ENCODE measurements around the gene IQGAP2. TPM values are rescaled to one million over a fixed set of nuclear protein-coding genes. Genes with fewer than 3 reads are reported as not detected.

IQGAP2 gene
- total RNA-seq, 1 donor from 2014 or later: 11.5 TPM

DNA sequence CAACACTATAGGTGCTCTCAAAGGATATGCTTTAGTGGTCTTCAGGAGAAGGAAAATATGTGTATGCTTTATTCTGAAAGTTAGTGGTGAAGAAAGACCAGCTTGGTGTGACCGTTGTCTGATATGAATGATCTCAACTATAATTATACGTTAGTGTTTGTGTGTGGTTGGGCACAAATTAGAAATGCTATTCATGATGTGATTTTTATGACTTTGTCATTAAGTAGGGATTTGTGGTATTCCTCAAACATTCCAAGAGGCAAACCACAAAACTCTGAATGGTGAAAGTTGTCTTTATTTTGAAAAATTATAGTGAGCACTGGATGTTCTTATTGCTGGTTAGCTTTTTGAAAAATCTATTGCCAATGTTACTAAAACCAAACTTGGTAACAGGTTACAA lies 306.7 kb downstream of the IQGAP2 start:
- no peak overlapping the region for H3K9ac ChIP-seq (ENCODE audit: low read depth in 1 of 3, low read length in 3 of 3)
- H3K4me1 ChIP-seq (ENCODE audit: control insufficient read depth in 3 of 3, insufficient read depth in 3 of 3, low read length in 3 of 3): peaks cover 0 to under 1% (median 0%) of the 10 kb centered on the region in 3 donors
- H3K27ac ChIP-seq (ENCODE audit: low read depth, low read length): no peak overlapping the region
- no peaks in the 10 kb centered on the region for H3K36me3 ChIP-seq (ENCODE audit: control insufficient read depth in 3 of 3, insufficient read depth in 3 of 3, low read length in 3 of 3)
- no peak overlapping the region for H3K4me3 ChIP-seq (ENCODE audit: low read length in 3 of 3)
- H3K27me3 ChIP-seq (ENCODE audit: control insufficient read depth in 3 of 3, insufficient read depth in 3 of 3, low read length in 3 of 3): peaks cover 2 to 4% (median 3%) of the 10 kb centered on the region in 3 donors
- H3K9me3 ChIP-seq (ENCODE audit: control insufficient read depth in 3 of 3, low read length in 3 of 3): no peaks in the 10 kb centered on the region

- Histone ChIP-seq H3K9ac (ENCODE audit: low read depth in 1 of 3, low read length in 3 of 3) (no peak overlapping the region), H3K27ac (ENCODE audit: low read depth, low read length) (no peak overlapping the region), H3K27me3 (ENCODE audit: control insufficient read depth in 3 of 3, insufficient read depth in 3 of 3, low read length in 3 of 3) (peaks cover 4 to 7% (median 7%) of the 10 kb centered on the region in 3 donors), H3K4me1 (ENCODE audit: control insufficient read depth in 3 of 3, insufficient read depth in 3 of 3, low read length in 3 of 3) (peaks cover 0 to 5% (median 2%) of the 10 kb centered on the region in 3 donors), H3K4me3 (ENCODE audit: low read length in 3 of 3) (no peak overlapping the region), H3K9me3 (ENCODE audit: control insufficient read depth in 3 of 3, low read length in 3 of 3) (no peaks in the 10 kb centered on the region), H3K36me3 (ENCODE audit: control insufficient read depth in 3 of 3, insufficient read depth in 3 of 3, low read length in 3 of 3) (no peaks in the 10 kb centered on the region)
These were observed 307.9 kb downstream of the IQGAP2 start for GRCh38 chr5:76710991-76711390.

GRCh38 chr5:76714751-76715485 lies 311.8 kb downstream of the IQGAP2 start:
- H3K36me3 ChIP-seq (ENCODE audit: control insufficient read depth in 3 of 3, insufficient read depth in 3 of 3, low read length in 3 of 3): no peaks in the 10 kb centered on the region
- peak overlapping the region in 2 of 3 donors; percentile 65 to 69 for H3K4me3 ChIP-seq (ENCODE audit: low read length in 3 of 3)
- H3K9me3 ChIP-seq (ENCODE audit: control insufficient read depth in 3 of 3, low read length in 3 of 3): no peaks in the 10 kb centered on the region
- peaks cover 5 to 9% (median 6%) of the 10 kb centered on the region in 3 donors for H3K4me1 ChIP-seq (ENCODE audit: control insufficient read depth in 3 of 3, insufficient read depth in 3 of 3, low read length in 3 of 3)
- no peak overlapping the region for H3K27ac ChIP-seq (ENCODE audit: low read depth, low read length)
- H3K27me3 ChIP-seq (ENCODE audit: control insufficient read depth in 3 of 3, insufficient read depth in 3 of 3, low read length in 3 of 3): peaks cover 14 to 18% (median 16%) of the 10 kb centered on the region in 3 donors
- peak overlapping the region in 1 of 3 donors; percentile 51 for H3K9ac ChIP-seq (ENCODE audit: low read depth in 1 of 3, low read length in 3 of 3)

DNA sequence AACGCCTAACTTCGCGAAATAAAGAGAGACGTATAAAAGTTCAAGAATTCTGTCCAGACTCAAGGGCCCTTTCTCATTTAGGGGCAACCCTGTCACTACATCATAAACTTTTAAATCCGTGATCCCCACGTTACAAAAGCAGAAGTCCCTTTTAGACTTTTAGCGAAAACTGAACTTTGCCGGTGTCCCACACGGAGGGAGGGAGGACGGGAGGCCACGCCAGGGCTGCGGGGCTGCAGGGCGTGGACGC lies 312.3 kb downstream of the IQGAP2 start:
- H3K9ac ChIP-seq (ENCODE audit: low read depth in 1 of 3, low read length in 3 of 3): peak overlapping the region in 2 of 3 donors; percentile 51 to 60
- H3K36me3 ChIP-seq (ENCODE audit: control insufficient read depth in 3 of 3, insufficient read depth in 3 of 3, low read length in 3 of 3): no peaks in the 10 kb centered on the region
- no peaks in the 10 kb centered on the region for H3K9me3 ChIP-seq (ENCODE audit: control insufficient read depth in 3 of 3, low read length in 3 of 3)
- peak overlapping the region; percentile 65 to 76 (median 69) for H3K4me3 ChIP-seq (ENCODE audit: low read length in 3 of 3)
- H3K27me3 ChIP-seq (ENCODE audit: control insufficient read depth in 3 of 3, insufficient read depth in 3 of 3, low read length in 3 of 3): peaks cover 14 to 18% (median 16%) of the 10 kb centered on the region in 3 donors
- H3K27ac ChIP-seq (ENCODE audit: low read depth, low read length): no peak overlapping the region
- H3K4me1 ChIP-seq (ENCODE audit: control insufficient read depth in 3 of 3, insufficient read depth in 3 of 3, low read length in 3 of 3): peaks cover 5 to 9% (median 6%) of the 10 kb centered on the region in 3 donors

GRCh38 chr5:76715736-76716455 lies 312.8 kb downstream of the IQGAP2 start, which contains the start of gene F2R:
Gene F2R (plus strand): TSS chr5:76716126. CDS start chr5:76716308, 182 bp downstream.
- Histone ChIP-seq H3K4me1 (ENCODE audit: control insufficient read depth in 3 of 3, insufficient read depth in 3 of 3, low read length in 3 of 3) (peaks cover 6 to 9% (median 7%) of the 10 kb centered on the region in 3 donors), H3K4me3 (ENCODE audit: low read length in 3 of 3) (peak within 1 kb of the TSS; percentile 65 to 77 (median 76)), H3K27me3 (ENCODE audit: control insufficient read depth in 3 of 3, insufficient read depth in 3 of 3, low read length in 3 of 3) (peaks cover 14 to 18% (median 16%) of the 10 kb centered on the region in 3 donors), H3K9me3 (ENCODE audit: control insufficient read depth in 3 of 3, low read length in 3 of 3) (no peaks in the 10 kb centered on the region), H3K9ac (ENCODE audit: low read depth in 1 of 3, low read length in 3 of 3) (peak within 1 kb of the TSS; percentile 50 to 62 (median 59)), H3K36me3 (ENCODE audit: control insufficient read depth in 3 of 3, insufficient read depth in 3 of 3, low read length in 3 of 3) (no peaks in the 10 kb centered on the region), H3K27ac (ENCODE audit: low read depth, low read length) (no peak within 1 kb of the TSS)

DNA sequence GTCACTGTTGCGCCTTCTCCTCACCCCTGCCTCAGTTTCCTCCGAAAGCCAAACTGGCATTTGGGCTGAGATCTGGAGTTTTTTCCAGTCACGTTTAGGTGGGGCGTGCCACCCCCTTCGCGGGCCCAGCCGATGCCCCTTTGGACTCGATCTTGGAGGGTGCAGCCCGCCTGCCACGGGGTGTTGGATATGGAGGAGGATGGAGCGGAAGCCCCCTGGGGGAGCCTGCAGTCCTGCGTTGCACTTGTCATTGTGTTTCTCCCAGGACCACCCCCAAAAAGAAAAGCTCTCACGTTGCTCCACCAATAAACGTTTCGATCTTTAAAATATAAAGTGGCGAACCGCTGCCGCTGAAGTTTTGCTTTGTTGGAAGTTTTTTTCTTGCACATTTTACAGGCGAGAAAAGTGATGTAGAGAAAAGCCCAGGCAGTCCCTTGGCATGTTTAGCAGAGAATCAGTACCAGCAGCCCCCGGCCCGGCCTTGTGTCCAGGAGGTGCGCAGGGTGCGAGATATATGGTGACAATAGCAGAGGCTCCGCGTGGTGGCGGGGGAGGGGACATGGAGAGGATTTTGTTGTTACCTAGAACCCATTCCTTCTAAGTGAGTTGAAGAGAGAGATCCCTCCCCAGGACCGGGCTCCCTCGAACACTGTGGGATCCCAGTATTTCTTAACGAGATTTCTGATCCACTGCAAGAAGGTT lies 313.5 kb downstream of the IQGAP2 start:
- Histone ChIP-seq H3K9ac (ENCODE audit: low read depth in 1 of 3, low read length in 3 of 3) (peak overlapping the region; percentile 50 to 62 (median 59)), H3K4me1 (ENCODE audit: control insufficient read depth in 3 of 3, insufficient read depth in 3 of 3, low read length in 3 of 3) (peaks cover 6 to 9% (median 7%) of the 10 kb centered on the region in 3 donors), H3K4me3 (ENCODE audit: low read length in 3 of 3) (peak overlapping the region; percentile 65 to 77 (median 76)), H3K9me3 (ENCODE audit: control insufficient read depth in 3 of 3, low read length in 3 of 3) (no peaks in the 10 kb centered on the region), H3K27ac (ENCODE audit: low read depth, low read length) (no peak overlapping the region), H3K36me3 (ENCODE audit: control insufficient read depth in 3 of 3, insufficient read depth in 3 of 3, low read length in 3 of 3) (no peaks in the 10 kb centered on the region), H3K27me3 (ENCODE audit: control insufficient read depth in 3 of 3, insufficient read depth in 3 of 3, low read length in 3 of 3) (peaks cover 14 to 18% (median 16%) of the 10 kb centered on the region in 3 donors)

- Histone ChIP-seq H3K27ac (ENCODE audit: low read depth, low read length) (no peak overlapping the region), H3K4me3 (ENCODE audit: low read length in 3 of 3) (peak overlapping the region in 2 of 3 donors; percentile 8 to 77), H3K36me3 (ENCODE audit: control insufficient read depth in 3 of 3, insufficient read depth in 3 of 3, low read length in 3 of 3) (no peaks in the 10 kb centered on the region), H3K27me3 (ENCODE audit: control insufficient read depth in 3 of 3, insufficient read depth in 3 of 3, low read length in 3 of 3) (peaks cover 14 to 18% (median 16%) of the 10 kb centered on the region in 3 donors), H3K9me3 (ENCODE audit: control insufficient read depth in 3 of 3, low read length in 3 of 3) (no peaks in the 10 kb centered on the region), H3K4me1 (ENCODE audit: control insufficient read depth in 3 of 3, insufficient read depth in 3 of 3, low read length in 3 of 3) (peaks cover 6 to 9% (median 7%) of the 10 kb centered on the region in 3 donors), H3K9ac (ENCODE audit: low read depth in 1 of 3, low read length in 3 of 3) (no peak overlapping the region)
These were observed 314.4 kb downstream of the IQGAP2 start for GRCh38 chr5:76717222-76718083.

GRCh38 chr5:76718381-76718832 lies 315.3 kb downstream of the IQGAP2 start:
- no peak overlapping the region for H3K27ac ChIP-seq (ENCODE audit: low read depth, low read length)
- H3K4me1 ChIP-seq (ENCODE audit: control insufficient read depth in 3 of 3, insufficient read depth in 3 of 3, low read length in 3 of 3): peaks cover 6 to 9% (median 7%) of the 10 kb centered on the region in 3 donors
- H3K9ac ChIP-seq (ENCODE audit: low read depth in 1 of 3, low read length in 3 of 3): no peak overlapping the region
- peaks cover 14 to 18% (median 16%) of the 10 kb centered on the region in 3 donors for H3K27me3 ChIP-seq (ENCODE audit: control insufficient read depth in 3 of 3, insufficient read depth in 3 of 3, low read length in 3 of 3)
- H3K9me3 ChIP-seq (ENCODE audit: control insufficient read depth in 3 of 3, low read length in 3 of 3): no peaks in the 10 kb centered on the region
- H3K4me3 ChIP-seq (ENCODE audit: low read length in 3 of 3): peak overlapping the region in 1 of 3 donors; percentile 25
- no peaks in the 10 kb centered on the region for H3K36me3 ChIP-seq (ENCODE audit: control insufficient read depth in 3 of 3, insufficient read depth in 3 of 3, low read length in 3 of 3)

- Histone ChIP-seq H3K36me3 (ENCODE audit: control insufficient read depth in 3 of 3, insufficient read depth in 3 of 3, low read length in 3 of 3) (no peaks in the 10 kb centered on the region), H3K27ac (ENCODE audit: low read depth, low read length) (no peak overlapping the region), H3K4me1 (ENCODE audit: control insufficient read depth in 3 of 3, insufficient read depth in 3 of 3, low read length in 3 of 3) (peaks cover 6 to 9% (median 7%) of the 10 kb centered on the region in 3 donors), H3K4me3 (ENCODE audit: low read length in 3 of 3) (no peak overlapping the region), H3K9me3 (ENCODE audit: control insufficient read depth in 3 of 3, low read length in 3 of 3) (no peaks in the 10 kb centered on the region), H3K9ac (ENCODE audit: low read depth in 1 of 3, low read length in 3 of 3) (no peak overlapping the region), H3K27me3 (ENCODE audit: control insufficient read depth in 3 of 3, insufficient read depth in 3 of 3, low read length in 3 of 3) (peaks cover 14 to 18% (median 16%) of the 10 kb centered on the region in 3 donors)
These were observed 315.8 kb downstream of the IQGAP2 start for GRCh38 chr5:76718880-76719279.

Measured in skeletal muscle tissue (tissue), 4 donors.